Measurements from ENCODE around the gene RAPGEF4. TPM values are rescaled to one million over a fixed set of nuclear protein-coding genes. Genes with fewer than 3 reads are reported as not detected.
"Not testable (repeated sequence)": the region's sequence is repeated elsewhere in the genome, so short reads cannot be mapped to it uniquely, and the experiment has no call there.

Gene RAPGEF4
- total and polyA plus RNA-seq, 4 donors, result 0.46 to 22.8 (median 3.9) TPM

DNA sequence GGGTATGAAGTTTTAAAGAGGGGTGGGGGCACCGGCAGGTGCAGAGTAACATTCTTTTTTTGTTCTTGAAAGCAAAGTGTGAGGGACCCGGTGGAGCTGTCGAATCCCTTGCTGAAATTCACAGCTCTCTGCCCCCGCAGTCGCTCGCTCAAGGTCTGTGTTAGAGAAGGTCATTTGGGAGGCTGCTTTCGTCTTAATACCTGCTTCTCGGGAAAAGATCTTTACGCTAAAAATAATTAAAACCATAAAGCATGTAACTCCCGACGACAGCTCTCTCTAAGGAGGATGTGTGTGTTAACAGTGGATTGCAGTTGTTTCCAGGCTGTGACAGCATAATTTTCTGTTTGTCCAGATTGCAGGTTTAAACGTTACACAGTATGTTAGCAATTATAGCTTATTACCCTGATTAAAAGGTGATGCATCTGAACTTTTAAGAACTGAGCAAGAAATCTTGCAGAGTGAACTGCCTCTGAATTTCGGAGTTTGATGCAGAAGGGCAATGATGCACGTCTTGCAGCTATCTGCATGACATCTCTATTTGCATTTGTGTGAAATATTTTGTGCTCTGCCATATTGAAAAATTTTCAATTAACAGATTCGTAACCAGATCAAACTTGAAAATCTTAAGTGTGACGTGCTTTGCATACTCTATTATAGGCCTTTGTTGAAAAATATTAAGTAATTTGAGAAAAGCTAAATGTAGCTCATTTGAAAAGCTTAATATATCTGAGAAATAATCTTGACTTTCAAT, 954 bp downstream of the RAPGEF4 start:
- H3K4me1 ChIP-seq (ENCODE audit: control insufficient read depth in 1 of 2, insufficient read depth in 2 of 2, low read length in 2 of 2), result no peaks in the 10 kb centered on the region
- no peaks in the 10 kb centered on the region for H3K36me3 ChIP-seq (ENCODE audit: control insufficient read depth in 1 of 2, insufficient read depth in 2 of 2, low read length in 1 of 2)
- no peaks in the 10 kb centered on the region for H3K27me3 ChIP-seq (ENCODE audit: control insufficient read depth in 1 of 2, insufficient read depth in 2 of 2, low read length in 1 of 2)
- ATAC-seq (ENCODE audit: low FRiP score), result no peak
- 49% methylated on average over 16 of the region's 16 CpGs for WGBS, 2 donors
- no peak overlapping the region for H3K27ac ChIP-seq (ENCODE audit: low read depth in 1 of 2, low read length in 2 of 2)
- no peaks in the 10 kb centered on the region for H3K9me3 ChIP-seq (ENCODE audit: control insufficient read depth, low read length)
- DNase-seq, result no peak
- intact Hi-C loops (cut with DNase I), result no loop called here
- peak overlapping the region in 1 of 2 donors; percentile 46 for H3K4me3 ChIP-seq (ENCODE audit: low read length in 2 of 2)

DNA sequence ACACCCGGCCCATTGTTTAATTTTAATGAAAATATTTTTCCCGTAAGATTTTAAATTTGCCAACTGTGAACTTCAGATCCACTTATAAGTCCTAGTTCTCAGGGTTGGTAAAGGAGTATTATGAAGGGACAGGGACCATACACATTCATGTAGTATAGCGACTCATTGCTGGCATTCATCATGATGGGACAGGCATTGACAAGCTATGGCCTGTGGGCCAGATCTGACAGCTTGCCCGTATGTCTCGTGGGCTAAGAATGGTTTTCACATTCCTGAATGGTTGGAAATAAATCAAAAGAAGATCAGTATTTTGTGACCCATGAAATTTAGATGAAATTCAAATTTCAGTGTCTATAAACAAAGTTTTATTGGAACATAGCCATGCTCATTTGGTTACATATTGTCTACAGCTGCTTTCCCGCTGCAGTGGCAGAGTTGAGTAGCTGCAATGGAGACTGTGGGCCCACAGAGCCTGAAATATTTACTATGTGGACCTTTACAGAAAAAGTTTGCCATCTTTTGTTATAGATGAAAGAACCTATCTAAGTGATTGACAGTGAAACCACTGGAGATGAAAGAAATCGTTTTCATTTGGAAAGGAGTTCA, 4.1 kb downstream of the RAPGEF4 start:
- H3K4me3 ChIP-seq (ENCODE audit: low read length in 2 of 2), result no peak overlapping the region

DNA sequence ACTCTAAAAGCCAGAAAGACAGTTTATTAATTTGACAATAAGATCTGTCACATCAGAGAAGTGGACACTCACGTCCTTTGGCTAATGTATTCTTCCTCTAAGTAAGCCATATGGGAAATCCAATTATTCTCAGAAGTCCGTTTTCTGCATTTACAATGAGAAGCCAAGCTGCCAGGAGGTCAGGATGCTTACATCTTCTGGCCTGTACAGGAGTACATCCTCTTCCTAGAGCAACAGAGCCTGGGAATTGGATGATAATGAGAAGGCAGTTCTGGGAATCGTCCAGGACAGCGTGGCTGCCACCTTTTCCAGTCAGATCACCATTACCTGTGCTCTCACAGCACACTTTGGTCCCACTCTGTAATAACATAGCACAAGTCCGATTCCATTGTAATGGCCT, 5.2 kb downstream of the RAPGEF4 start:
- H3K36me3 ChIP-seq (ENCODE audit: control insufficient read depth in 1 of 2, insufficient read depth in 2 of 2, low read length in 1 of 2), result no peaks in the 10 kb centered on the region
- H3K27me3 ChIP-seq (ENCODE audit: control insufficient read depth in 1 of 2, insufficient read depth in 2 of 2, low read length in 1 of 2), result no peaks in the 10 kb centered on the region
- DNase-seq (no peak), ATAC-seq (ENCODE audit: low FRiP score) (no peak)
- H3K4me3 ChIP-seq (ENCODE audit: low read length in 2 of 2), result no peak overlapping the region
- no peaks in the 10 kb centered on the region for H3K4me1 ChIP-seq (ENCODE audit: control insufficient read depth in 1 of 2, insufficient read depth in 2 of 2, low read length in 2 of 2)
- H3K27ac ChIP-seq (ENCODE audit: low read depth in 1 of 2, low read length in 2 of 2), result no peak overlapping the region
- intact Hi-C loops (cut with DNase I), result no loop called here
- WGBS, 2 donors, result 85 to 94% methylated on average over 5 of the region's 5 CpGs
- H3K9me3 ChIP-seq (ENCODE audit: control insufficient read depth, low read length), result no peaks in the 10 kb centered on the region

More for the DNA sequence above, 4.1 kb downstream of the RAPGEF4 start:
- 94 to 95% methylated on average over 7 of the region's 7 CpGs for WGBS, 2 donors
- intact Hi-C loops (cut with DNase I), result no loop called here
- Histone ChIP-seq H3K9me3 (ENCODE audit: control insufficient read depth, low read length) (no peaks in the 10 kb centered on the region), H3K27me3 (ENCODE audit: control insufficient read depth in 1 of 2, insufficient read depth in 2 of 2, low read length in 1 of 2) (no peaks in the 10 kb centered on the region), H3K27ac (ENCODE audit: low read depth in 1 of 2, low read length in 2 of 2) (no peak overlapping the region), H3K36me3 (ENCODE audit: control insufficient read depth in 1 of 2, insufficient read depth in 2 of 2, low read length in 1 of 2) (no peaks in the 10 kb centered on the region), H3K4me1 (ENCODE audit: control insufficient read depth in 1 of 2, insufficient read depth in 2 of 2, low read length in 2 of 2) (no peaks in the 10 kb centered on the region)
- no peak for ATAC-seq (ENCODE audit: low FRiP score)
- DNase-seq, result no peak

DNA sequence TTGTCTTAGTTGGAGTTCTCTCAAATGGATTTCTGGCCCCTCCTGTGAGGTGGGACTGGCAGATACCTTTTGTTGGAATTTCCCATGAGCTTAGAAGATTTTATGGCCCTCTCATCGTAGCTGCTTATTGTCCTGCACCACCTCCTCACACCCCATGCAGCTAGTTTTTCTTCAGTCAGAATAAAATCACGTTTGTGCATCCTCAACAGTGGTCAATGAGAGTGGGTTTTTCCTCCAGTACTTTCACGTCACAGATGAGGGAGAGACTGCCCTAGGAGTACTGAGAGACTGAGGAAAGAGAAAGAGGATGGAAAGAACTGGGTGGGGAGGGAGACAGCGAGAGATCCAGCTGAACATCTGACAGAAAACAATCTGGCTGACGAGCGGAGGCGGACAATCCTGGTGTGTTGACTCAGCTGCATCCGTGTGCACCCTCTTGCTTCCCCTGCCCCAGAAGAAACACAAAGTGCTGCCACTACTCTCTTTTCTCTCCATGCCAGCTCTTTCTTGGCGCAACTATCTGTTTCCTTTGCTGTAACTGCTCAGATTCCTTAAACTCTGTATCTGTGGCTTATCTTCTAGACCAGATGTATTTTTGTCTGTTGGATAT, 7.4 kb downstream of the RAPGEF4 start:
- no peaks in the 10 kb centered on the region for H3K36me3 ChIP-seq (ENCODE audit: control insufficient read depth in 1 of 2, insufficient read depth in 2 of 2, low read length in 1 of 2)
- H3K9me3 ChIP-seq (ENCODE audit: control insufficient read depth, low read length), result no peaks in the 10 kb centered on the region
- intact Hi-C loops (cut with DNase I), result no loop called here
- H3K4me3 ChIP-seq (ENCODE audit: low read length in 2 of 2), result no peak overlapping the region
- ATAC-seq (ENCODE audit: low FRiP score) (peak; percentile 19), DNase-seq (no peak)
- H3K4me1 ChIP-seq (ENCODE audit: control insufficient read depth in 1 of 2, insufficient read depth in 2 of 2, low read length in 2 of 2), result no peaks in the 10 kb centered on the region
- WGBS, 2 donors, result 56 to 64% methylated on average over 9 of the region's 9 CpGs
- no peak overlapping the region for H3K27ac ChIP-seq (ENCODE audit: low read depth in 1 of 2, low read length in 2 of 2)
- H3K27me3 ChIP-seq (ENCODE audit: control insufficient read depth in 1 of 2, insufficient read depth in 2 of 2, low read length in 1 of 2), result no peaks in the 10 kb centered on the region

DNA sequence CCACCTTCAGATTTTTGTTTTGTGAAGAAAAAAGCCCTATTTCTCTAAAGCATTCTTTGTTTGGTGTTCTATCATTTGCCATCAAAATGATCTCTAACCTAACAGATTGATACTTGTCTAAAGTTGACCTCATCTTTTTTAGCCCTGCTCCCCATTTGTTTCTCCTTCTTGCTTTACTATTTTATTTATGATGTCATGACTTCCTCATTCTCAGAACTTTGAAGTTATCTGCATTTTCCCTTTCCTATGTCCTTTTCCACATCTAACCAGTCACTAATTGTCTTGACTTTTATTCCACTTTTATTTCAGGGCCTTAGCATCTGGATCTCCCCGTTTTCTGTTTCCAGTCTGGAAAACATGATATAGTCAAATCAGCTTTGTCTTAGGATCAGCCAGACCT, 8.3 kb downstream of the RAPGEF4 start:
- H3K4me1 ChIP-seq (ENCODE audit: control insufficient read depth in 1 of 2, insufficient read depth in 2 of 2, low read length in 2 of 2), result no peaks in the 10 kb centered on the region
- intact Hi-C loops (cut with DNase I), result no loop called here
- H3K27me3 ChIP-seq (ENCODE audit: control insufficient read depth in 1 of 2, insufficient read depth in 2 of 2, low read length in 1 of 2), result no peaks in the 10 kb centered on the region
- no peaks in the 10 kb centered on the region for H3K36me3 ChIP-seq (ENCODE audit: control insufficient read depth in 1 of 2, insufficient read depth in 2 of 2, low read length in 1 of 2)
- no peak overlapping the region for H3K4me3 ChIP-seq (ENCODE audit: low read length in 2 of 2)
- DNase-seq, result no peak
- H3K9me3 ChIP-seq (ENCODE audit: control insufficient read depth, low read length), result no peaks in the 10 kb centered on the region
- no peak for ATAC-seq (ENCODE audit: low FRiP score)
- 83 to 94% methylated on average over 1 of the region's 1 CpG for WGBS, 2 donors
- H3K27ac ChIP-seq (ENCODE audit: low read depth in 1 of 2, low read length in 2 of 2), result no peak overlapping the region

DNA sequence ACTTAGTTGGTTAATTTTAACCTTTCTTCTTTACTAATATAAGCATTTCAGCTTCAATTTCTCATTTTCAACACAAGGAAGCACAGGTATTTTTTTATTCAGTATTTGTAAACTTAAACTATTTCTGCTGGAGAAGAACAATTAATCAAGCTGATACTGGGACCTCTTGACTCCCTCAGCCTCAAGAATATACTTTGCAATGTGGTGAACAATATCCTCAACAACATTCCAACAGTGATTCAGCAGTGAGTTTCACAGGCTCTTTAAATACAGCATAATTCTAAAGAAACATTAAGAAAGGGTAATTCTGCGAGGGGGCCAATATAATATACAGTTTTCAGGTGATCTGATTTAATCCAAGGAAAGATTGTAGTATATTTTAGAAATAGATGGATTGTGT, 10.0 kb downstream of the RAPGEF4 start:
- no peaks in the 10 kb centered on the region for H3K36me3 ChIP-seq (ENCODE audit: control insufficient read depth in 1 of 2, insufficient read depth in 2 of 2, low read length in 1 of 2)
- DNase-seq, result no peak
- no peak overlapping the region for H3K27ac ChIP-seq (ENCODE audit: low read depth in 1 of 2, low read length in 2 of 2)
- H3K4me1 ChIP-seq (ENCODE audit: control insufficient read depth in 1 of 2, insufficient read depth in 2 of 2, low read length in 2 of 2), result no peaks in the 10 kb centered on the region
- intact Hi-C loops (cut with DNase I), result no loop called here
- no peaks in the 10 kb centered on the region for H3K27me3 ChIP-seq (ENCODE audit: control insufficient read depth in 1 of 2, insufficient read depth in 2 of 2, low read length in 1 of 2)
- no peaks in the 10 kb centered on the region for H3K9me3 ChIP-seq (ENCODE audit: control insufficient read depth, low read length)
- WGBS, 2 donors, result 91 to 94% methylated on average over 1 of the region's 1 CpG
- no peak overlapping the region for H3K4me3 ChIP-seq (ENCODE audit: low read length in 2 of 2)
- no peak for ATAC-seq (ENCODE audit: low FRiP score)

DNA sequence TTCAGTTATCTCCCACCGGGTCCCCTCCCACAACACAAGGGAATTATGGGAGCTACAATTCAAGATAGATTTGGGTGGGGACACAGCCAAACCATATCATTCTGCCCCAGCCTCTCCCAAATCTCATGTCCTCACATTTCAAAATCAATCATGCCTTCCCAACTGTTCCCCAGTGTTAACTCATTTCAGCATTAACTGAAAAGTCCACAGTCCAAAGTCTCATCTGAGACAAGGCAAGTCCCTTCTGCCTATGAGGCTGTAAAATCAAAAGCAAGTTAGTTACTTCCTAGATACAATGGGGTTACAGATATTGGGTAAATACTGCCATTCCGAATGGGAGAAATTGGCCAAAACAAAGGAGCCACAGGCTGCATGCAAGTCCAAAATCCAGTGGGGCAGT, 12.9 kb downstream of the RAPGEF4 start:
- not testable (repeated sequence) for ATAC-seq (ENCODE audit: low FRiP score); DNase-seq
- WGBS, 2 donors, result 94 to 96% methylated on average over 2 of the region's 2 CpGs

DNA sequence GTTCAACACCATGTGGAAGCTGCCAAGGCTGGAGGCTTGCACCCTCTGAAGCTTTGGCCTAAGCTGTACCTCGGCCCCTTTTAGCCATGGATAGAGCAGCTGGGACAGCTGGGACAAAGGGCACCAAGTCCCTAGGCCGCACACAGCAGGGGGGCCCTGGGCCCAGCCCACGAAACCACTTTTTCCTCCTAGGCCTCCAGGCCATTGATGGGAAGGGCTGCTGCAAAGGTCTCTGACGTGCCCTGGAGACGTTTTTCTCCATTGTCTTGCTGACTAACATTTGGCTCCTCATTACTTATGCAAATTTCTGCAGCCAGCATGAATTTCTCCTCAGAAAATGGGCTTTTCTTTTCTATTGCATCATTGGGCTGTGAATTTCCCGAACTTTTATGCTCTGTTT, 13.7 kb downstream of the RAPGEF4 start:
- 78 to 79% methylated on average over 6 of the region's 6 CpGs for WGBS, 2 donors
- ATAC-seq (ENCODE audit: low FRiP score) (no peak), DNase-seq (no peak)
- Histone ChIP-seq H3K27me3 (ENCODE audit: control insufficient read depth in 1 of 2, insufficient read depth in 2 of 2, low read length in 1 of 2) (no peaks in the 10 kb centered on the region), H3K4me1 (ENCODE audit: control insufficient read depth in 1 of 2, insufficient read depth in 2 of 2, low read length in 2 of 2) (no peaks in the 10 kb centered on the region), H3K36me3 (ENCODE audit: control insufficient read depth in 1 of 2, insufficient read depth in 2 of 2, low read length in 1 of 2) (no peaks in the 10 kb centered on the region), H3K4me3 (ENCODE audit: low read length in 2 of 2) (no peak overlapping the region), H3K9me3 (ENCODE audit: control insufficient read depth, low read length) (no peaks in the 10 kb centered on the region), H3K27ac (ENCODE audit: low read depth in 1 of 2, low read length in 2 of 2) (no peak overlapping the region)
- intact Hi-C loops (cut with DNase I), result no loop called here

More for the DNA sequence above, 12.9 kb downstream of the RAPGEF4 start:
- H3K27ac ChIP-seq (ENCODE audit: low read depth in 1 of 2, low read length in 2 of 2); H3K27me3 ChIP-seq (ENCODE audit: control insufficient read depth in 1 of 2, insufficient read depth in 2 of 2, low read length in 1 of 2); H3K4me1 ChIP-seq (ENCODE audit: control insufficient read depth in 1 of 2, insufficient read depth in 2 of 2, low read length in 2 of 2); H3K36me3 ChIP-seq (ENCODE audit: control insufficient read depth in 1 of 2, insufficient read depth in 2 of 2, low read length in 1 of 2); intact Hi-C loops (cut with DNase I); H3K9me3 ChIP-seq (ENCODE audit: control insufficient read depth, low read length); H3K4me3 ChIP-seq (ENCODE audit: low read length in 2 of 2): not testable (repeated sequence)

DNA sequence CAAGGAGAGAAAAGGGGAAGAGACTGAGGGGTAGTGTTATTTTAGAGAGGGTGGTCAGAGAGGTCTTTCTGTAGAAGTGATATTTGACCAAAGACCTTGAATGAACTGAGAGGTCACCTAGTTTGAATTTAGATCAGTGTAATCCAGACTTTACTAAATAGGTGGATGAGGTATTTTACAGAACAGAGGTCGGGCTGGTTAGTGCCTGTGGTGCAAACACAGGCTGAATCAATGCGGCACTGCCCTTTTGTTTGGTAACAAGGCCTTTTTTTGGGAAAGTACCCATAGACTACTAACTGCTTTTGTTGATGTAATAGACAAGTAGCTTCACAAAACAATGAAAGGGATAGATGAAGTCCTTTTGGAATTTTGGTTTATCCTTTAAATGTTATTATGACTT, 15.9 kb downstream of the RAPGEF4 start:
- no peaks in the 10 kb centered on the region for H3K4me1 ChIP-seq (ENCODE audit: control insufficient read depth in 1 of 2, insufficient read depth in 2 of 2, low read length in 2 of 2)
- DNase-seq, result no peak
- intact Hi-C loops (cut with DNase I), result no loop called here
- no peak overlapping the region for H3K27ac ChIP-seq (ENCODE audit: low read depth in 1 of 2, low read length in 2 of 2)
- H3K36me3 ChIP-seq (ENCODE audit: control insufficient read depth in 1 of 2, insufficient read depth in 2 of 2, low read length in 1 of 2), result no peaks in the 10 kb centered on the region
- H3K27me3 ChIP-seq (ENCODE audit: control insufficient read depth in 1 of 2, insufficient read depth in 2 of 2, low read length in 1 of 2), result no peaks in the 10 kb centered on the region
- peaks cover 2% of the 10 kb centered on the region for H3K9me3 ChIP-seq (ENCODE audit: control insufficient read depth, low read length)
- no peak for ATAC-seq (ENCODE audit: low FRiP score)
- no peak overlapping the region for H3K4me3 ChIP-seq (ENCODE audit: low read length in 2 of 2)
- WGBS, 2 donors, result 38 to 44% methylated on average over 2 of the region's 2 CpGs

Measured in aorta (tissue), 5 donors.